Mucosa of stomach (tissue), 1 donor: ENCODE measurements around the gene EBF3.

Source experiments
- H3K27me3 ChIP-seq: one replicate; pipeline ENCODE4 v1.7.0; 2013; ENCODE audit warnings: mild to moderate bottlenecking, low read length; ENCODE audit not compliant: control insufficient read depth, insufficient read depth
- H3K36me3 ChIP-seq: one replicate; pipeline ENCODE4 v1.7.0; 2013; ENCODE audit warnings: low read length; ENCODE audit not compliant: control insufficient read depth, insufficient read depth
- H3K4me1 ChIP-seq: one replicate; pipeline ENCODE4 v1.7.0; 2013; ENCODE audit warnings: mild to moderate bottlenecking, low read length; ENCODE audit not compliant: control insufficient read depth, insufficient read depth
- H3K4me3 ChIP-seq: one replicate; pipeline ENCODE4 v1.7.0; 2013; ENCODE audit warnings: low read length
- H3K9ac ChIP-seq: one replicate; pipeline ENCODE4 v1.7.0; 2013; ENCODE audit warnings: mild to moderate bottlenecking, low read length, moderate library complexity
- H3K9me3 ChIP-seq: one replicate; pipeline ENCODE4 v1.7.0; 2013; ENCODE audit warnings: mild to moderate bottlenecking, low read length, moderate library complexity; ENCODE audit not compliant: control insufficient read depth
- donor health status: Pancreatic carcinoma.

EBF3 gene

DNA sequence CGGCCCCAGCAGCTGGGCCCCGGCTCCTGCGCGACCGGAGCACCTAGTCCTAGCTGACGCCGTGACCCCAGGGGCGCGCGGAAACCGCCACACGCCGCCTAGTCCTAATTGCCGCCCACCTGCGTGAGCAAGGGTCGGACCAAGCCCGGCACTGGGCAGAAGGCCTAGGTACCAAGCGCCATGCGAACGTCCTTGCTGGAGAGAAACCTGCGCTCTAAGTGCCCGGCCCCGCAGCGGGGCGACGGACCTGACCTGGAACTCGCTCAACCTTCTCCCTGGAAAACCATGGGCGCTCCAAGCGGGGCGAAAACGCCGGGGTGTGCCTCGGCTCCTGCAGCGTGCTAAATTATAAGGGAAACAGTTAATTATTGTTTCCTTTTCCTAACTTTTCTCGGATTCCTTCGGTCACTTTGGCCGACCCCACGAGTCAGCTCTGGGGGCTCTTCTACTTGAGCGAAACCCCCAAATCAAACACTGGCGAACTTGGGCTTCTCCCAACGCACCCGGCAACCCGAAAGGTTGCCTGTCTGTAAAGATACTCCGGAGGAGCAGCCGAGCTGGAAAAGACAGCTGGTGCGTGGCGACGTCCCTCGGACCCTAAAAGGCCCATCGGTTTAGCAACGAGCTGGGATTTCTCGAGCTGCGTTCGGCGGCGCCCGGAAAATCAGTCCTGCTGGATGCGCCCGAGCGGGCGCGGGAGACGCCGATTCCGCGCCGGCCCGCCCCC is 5.3 kb upstream of the EBF3 start:
- peaks cover 97% of the 10 kb centered on the region for H3K27me3 ChIP-seq
- H3K4me1 ChIP-seq, result peaks cover 19% of the 10 kb centered on the region
- no peaks in the 10 kb centered on the region for H3K36me3 ChIP-seq
- no peak overlapping the region for H3K9ac ChIP-seq
- no peak overlapping the region for H3K4me3 ChIP-seq
- H3K9me3 ChIP-seq, result no peaks in the 10 kb centered on the region

DNA sequence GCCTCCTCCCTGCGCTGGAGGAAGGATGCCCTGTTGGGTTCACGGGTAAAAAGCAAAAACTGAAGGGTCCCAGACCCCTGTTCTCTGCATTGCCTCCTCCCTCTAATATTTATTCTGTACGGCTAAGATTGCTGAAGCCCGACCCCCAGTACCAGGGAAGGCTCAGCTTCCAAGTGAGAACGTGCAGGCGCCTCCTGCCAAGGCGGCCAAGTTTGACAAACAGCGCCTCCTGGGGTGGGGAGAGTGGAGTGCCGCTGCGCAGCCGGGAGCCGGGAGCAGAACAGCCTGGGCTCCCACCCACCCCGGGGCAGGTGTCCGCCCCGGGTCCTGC is 4.7 kb upstream of the EBF3 start:
- peaks cover 19% of the 10 kb centered on the region for H3K4me1 ChIP-seq
- H3K27me3 ChIP-seq, result peaks cover 93% of the 10 kb centered on the region
- no peak overlapping the region for H3K4me3 ChIP-seq
- H3K9me3 ChIP-seq, result no peaks in the 10 kb centered on the region
- H3K36me3 ChIP-seq, result no peaks in the 10 kb centered on the region
- H3K9ac ChIP-seq, result no peak overlapping the region

DNA sequence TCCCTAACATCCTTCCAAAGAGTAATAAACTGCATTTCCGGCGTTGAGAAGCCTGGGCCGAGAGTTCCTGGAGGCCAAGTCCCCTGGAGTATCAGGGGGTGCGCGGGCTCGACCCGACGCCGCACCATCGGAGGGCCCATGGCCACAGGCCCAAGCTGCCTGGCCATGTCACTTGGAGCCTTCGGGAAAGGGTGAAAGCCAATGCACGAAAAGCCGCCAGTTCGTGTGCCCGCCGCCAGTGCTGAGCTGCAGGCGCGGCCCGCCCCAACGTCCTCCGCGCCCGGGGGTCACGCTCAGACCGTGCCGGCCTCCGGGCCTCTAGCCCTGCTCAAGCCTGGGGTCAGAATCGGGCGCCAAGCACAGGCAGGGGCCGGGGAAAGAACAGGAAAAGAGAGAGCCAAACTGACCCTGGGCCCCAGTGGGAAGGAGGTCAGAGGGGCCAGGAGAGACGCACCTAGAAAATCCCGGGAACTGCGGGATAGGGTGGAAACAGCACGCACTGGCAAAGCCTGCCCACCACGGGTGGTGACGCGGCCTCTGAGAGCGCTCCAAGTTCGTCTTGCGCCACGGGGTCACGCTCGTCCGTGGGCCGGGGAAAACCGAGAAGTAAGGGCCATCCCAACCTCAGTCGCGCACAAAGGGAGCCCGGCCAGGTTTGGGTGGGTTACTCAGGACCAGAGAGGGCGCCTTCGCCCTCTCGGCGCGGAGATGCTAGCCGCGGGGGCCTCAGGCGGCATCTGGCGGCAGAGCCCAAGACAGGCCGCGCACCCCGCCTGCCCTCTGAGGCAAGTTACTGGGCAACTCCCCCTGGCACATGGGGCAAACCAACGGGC is 4.2 kb upstream of the EBF3 start:
- H3K27me3 ChIP-seq, result peaks cover 88% of the 10 kb centered on the region
- H3K9ac ChIP-seq, result no peak overlapping the region
- no peaks in the 10 kb centered on the region for H3K9me3 ChIP-seq
- peaks cover 20% of the 10 kb centered on the region for H3K4me1 ChIP-seq
- no peaks in the 10 kb centered on the region for H3K36me3 ChIP-seq
- H3K4me3 ChIP-seq, result no peak overlapping the region

DNA sequence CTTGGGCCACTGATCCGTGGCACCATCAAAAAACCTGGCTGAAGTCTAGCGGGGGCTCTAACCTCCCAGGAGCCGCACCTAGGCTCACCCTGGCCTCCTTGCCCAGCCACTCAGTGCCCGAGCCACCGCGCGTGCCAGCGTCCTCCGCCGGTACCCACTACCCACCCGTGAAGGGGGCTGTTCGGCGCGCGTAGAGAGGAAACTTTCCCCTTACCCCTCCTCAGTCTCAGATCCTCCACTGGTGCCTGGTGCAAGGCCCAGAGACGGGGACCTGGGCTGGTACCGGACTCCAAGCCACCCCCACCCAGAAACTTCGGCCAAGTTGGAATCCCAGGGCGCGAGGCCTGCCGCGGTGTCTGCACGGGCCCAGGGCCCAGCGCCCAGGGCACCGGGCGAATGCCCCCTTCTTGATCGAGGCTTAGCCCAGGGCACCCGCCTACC is 3.5 kb upstream of the EBF3 start:
- H3K9ac ChIP-seq, result no peak overlapping the region
- no peaks in the 10 kb centered on the region for H3K9me3 ChIP-seq
- no peak overlapping the region for H3K4me3 ChIP-seq
- peaks cover 26% of the 10 kb centered on the region for H3K4me1 ChIP-seq
- no peaks in the 10 kb centered on the region for H3K36me3 ChIP-seq
- peaks cover 88% of the 10 kb centered on the region for H3K27me3 ChIP-seq

DNA sequence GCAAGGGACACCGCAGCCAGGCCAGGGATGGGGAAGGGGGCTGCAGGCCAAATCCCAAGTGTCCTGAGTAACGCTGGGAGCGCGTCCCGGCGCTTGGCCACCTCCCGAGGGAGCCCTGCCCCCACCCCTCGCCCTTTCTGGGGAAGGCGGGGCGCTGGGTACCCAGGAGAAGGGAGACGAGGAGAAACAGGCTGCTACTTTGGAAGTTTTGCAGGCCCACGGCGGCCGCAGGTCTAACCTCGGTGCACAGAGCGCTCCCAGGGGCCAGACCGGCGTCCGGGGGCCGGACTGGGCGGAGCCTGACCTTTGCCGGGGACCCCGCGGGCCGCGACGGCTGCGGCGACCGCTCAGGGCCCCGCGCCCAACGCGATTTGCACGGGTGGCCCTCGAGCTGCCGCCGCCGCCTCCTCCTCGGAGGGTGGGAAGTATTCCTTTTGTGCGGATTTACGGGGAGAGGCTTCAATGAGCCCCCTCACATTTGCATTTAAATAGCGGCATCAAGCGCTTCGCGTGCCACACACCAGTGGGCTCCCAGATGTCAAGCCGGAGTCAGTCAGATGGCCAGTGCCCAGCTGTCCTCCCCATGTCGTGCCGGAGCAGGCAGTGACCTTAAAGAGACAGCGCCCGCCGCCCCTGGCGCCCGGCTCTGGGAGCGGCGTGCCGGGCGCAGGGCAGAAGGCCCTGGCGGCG is 3.0 kb upstream of the EBF3 start:
- H3K9me3 ChIP-seq, result no peaks in the 10 kb centered on the region
- H3K9ac ChIP-seq, result no peak overlapping the region
- peaks cover 88% of the 10 kb centered on the region for H3K27me3 ChIP-seq
- H3K36me3 ChIP-seq, result no peaks in the 10 kb centered on the region
- H3K4me1 ChIP-seq, result peaks cover 26% of the 10 kb centered on the region
- no peak overlapping the region for H3K4me3 ChIP-seq

DNA sequence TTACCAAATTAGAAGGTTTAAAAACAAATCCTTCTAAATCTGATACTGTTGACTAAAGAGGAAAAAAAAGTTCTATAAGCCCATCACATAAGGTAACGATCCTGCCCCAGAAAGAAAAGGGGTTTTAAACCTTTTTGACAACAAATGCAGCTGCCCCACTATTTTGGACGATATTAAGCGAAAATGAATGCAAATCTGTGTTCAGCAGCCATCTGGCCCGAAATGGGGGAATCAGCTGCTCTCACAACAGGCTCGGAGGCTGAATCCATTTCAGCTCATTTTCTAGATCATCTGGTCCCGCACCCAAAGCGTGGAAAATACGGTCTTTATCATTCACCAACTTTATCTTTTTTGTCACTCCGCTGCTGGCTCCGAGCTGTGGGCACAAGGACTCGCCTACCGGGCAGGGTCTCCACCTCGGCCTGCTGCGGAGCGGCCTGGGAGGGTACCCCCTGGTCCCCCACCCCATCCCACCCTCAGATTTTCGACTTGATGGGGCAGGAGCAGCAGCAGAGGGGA is 2.4 kb upstream of the EBF3 start:
- peaks cover 90% of the 10 kb centered on the region for H3K27me3 ChIP-seq
- peaks cover 23% of the 10 kb centered on the region for H3K4me1 ChIP-seq
- no peak overlapping the region for H3K4me3 ChIP-seq
- no peaks in the 10 kb centered on the region for H3K9me3 ChIP-seq
- H3K36me3 ChIP-seq, result no peaks in the 10 kb centered on the region
- H3K9ac ChIP-seq, result no peak overlapping the region

DNA sequence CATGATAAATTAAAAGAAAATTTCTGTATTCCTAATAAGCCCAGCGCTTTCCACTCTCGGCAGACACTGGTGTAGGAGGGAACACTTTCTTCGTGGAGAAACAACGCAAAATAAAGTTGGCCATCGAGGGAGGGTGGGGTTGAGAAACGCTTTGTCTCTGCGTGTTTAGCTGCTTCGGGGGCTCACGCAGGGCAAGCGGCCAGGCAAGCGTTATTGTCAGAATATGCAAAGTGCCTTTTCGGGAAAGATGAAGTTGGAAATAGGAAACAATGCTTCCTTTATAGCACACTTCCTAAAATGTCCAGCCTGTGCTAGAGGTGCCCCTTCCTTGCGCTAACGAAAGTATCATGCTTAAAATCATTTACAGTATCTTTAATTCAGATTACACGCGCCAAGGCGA is 1.9 kb upstream of the EBF3 start:
- H3K9ac ChIP-seq, result no peak overlapping the region
- peaks cover 90% of the 10 kb centered on the region for H3K27me3 ChIP-seq
- H3K9me3 ChIP-seq, result no peaks in the 10 kb centered on the region
- H3K4me3 ChIP-seq, result no peak overlapping the region
- H3K36me3 ChIP-seq, result no peaks in the 10 kb centered on the region
- peaks cover 23% of the 10 kb centered on the region for H3K4me1 ChIP-seq

DNA sequence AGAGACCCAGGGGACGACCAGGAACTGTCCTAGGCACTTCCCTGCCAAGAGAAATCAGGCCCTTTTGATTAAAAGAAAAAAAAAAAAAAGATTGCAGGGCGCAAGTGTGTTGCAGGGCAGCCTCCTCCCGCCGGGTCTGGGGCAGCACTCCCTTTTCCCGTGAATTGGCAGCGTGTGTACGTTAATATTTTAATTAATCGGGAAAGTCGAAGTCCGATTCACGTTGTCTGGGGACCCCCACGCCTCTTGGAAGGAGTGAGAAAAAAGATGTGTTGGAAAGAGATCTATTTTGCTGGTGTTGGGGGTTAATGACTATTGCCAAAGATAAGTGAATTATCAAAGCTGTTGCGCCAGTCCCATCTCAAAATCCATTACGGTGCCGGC is 1.3 kb upstream of the EBF3 start:
- no peak overlapping the region for H3K4me3 ChIP-seq

DNA sequence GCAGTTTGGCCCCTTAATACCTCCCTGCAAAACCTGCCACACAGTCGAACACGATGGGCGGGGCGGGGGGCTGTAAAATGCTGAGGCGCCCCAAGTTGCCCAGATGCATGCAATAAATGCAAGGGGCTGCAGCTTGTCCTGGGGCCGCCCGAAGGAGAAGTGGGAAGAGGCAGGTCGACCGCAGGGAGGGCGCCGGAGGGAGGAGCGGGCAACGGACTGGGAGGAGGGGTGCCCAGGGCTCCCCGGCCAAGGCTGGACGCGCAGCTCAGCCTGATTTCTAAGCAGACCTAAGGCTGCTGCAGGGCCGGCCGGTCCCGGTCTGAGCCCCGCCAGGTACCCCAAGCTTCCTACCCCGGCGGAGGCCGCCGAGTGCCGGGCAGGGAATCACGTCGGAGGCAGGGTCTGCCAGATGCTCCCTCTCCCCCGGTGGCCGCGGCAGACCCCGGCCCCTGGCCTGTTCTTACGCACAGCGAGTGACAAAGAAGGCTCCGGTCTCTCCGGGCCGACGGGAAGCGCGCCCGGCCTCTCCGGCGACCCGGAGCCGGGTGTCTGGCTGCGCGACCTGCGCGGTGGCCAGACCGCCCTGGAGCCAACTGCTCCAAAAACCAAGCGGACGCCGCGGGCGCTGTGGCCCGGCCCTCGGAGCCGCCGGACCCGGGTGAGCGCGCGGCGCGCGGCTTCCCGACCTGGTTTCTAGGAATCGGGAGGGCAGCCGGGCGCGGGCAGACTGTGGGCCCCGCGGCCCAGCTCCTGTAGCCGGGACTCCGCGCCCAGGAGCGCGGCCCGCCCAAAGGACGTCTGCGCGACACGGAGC is 744 bp upstream of the EBF3 start:
- H3K27me3 ChIP-seq, result peaks cover 90% of the 10 kb centered on the region
- H3K4me3 ChIP-seq, result no peak overlapping the region
- H3K4me1 ChIP-seq, result peaks cover 23% of the 10 kb centered on the region
- no peaks in the 10 kb centered on the region for H3K36me3 ChIP-seq
- H3K9me3 ChIP-seq, result no peaks in the 10 kb centered on the region
- no peak overlapping the region for H3K9ac ChIP-seq

More for the DNA sequence above, 1.3 kb upstream of the EBF3 start:
- H3K9me3 ChIP-seq, result no peaks in the 10 kb centered on the region
- peaks cover 23% of the 10 kb centered on the region for H3K4me1 ChIP-seq
- no peaks in the 10 kb centered on the region for H3K36me3 ChIP-seq
- H3K9ac ChIP-seq, result no peak overlapping the region
- H3K27me3 ChIP-seq, result peaks cover 90% of the 10 kb centered on the region

DNA sequence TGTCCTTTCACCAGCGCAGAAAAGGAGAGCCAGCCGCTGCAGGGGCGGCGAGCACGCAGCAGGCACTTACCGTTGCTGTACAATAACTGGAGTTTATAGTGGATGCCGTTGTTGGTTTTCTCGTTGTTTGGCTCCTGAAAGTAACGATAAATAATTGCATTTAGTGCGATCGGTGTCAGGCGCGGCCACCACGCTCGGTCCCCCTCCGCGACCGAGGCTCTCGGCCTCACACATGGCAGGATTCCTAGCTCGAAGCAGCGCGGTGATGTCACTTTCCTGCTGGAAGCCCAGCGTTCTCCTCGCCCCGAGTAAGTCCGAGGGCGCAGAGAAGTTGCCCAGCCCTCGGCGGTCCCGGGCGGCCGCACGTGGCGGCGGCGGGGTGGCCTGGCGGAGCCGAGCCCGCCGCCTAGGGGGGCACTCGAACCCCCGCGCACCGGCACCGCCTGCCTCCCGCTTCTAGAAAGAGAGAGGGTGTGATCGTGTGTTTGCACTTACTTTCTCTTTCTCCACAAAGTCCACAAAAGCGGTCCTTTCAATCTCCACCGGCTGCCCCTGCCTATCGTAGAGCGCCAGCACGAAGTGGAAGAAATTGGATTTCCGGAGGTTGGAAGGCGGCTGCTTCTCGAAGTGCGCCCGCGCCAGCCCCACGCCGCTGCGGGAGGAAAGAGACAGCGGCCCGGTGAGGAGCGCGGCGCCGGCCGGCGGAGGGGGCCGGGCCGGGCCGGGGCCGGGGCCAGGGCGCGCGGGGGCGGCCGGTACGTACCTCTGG is 1.0 kb downstream of the EBF3 start:
- H3K9ac ChIP-seq, result no peak overlapping the region
- H3K36me3 ChIP-seq, result no peaks in the 10 kb centered on the region
- H3K27me3 ChIP-seq, result peaks cover 90% of the 10 kb centered on the region
- H3K4me1 ChIP-seq, result peaks cover 19% of the 10 kb centered on the region
- no peaks in the 10 kb centered on the region for H3K9me3 ChIP-seq
- no peak overlapping the region for H3K4me3 ChIP-seq
